NB4 (cell line): ENCODE data around the gene SLC35D1.

Experiments
- DNase-seq: peaks from one replicate; pipeline ENCODE4 v3.0.0; 2010; ENCODE audit warnings: low read depth
- H3K4me3 ChIP-seq: one replicate; pipeline ENCODE4 v1.5.1; 2011; ENCODE audit warnings: mild to moderate bottlenecking, low read depth, low read length, moderate library complexity
- CTCF ChIP-seq: IDR thresholded peaks from one replicate; pipeline ENCODE4 v1.5.1; 2012; ENCODE audit warnings: low read depth, low read length
- MAX ChIP-seq: IDR thresholded peaks from 2 replicates; pipeline ENCODE4 v1.6.1; 2011; ENCODE audit warnings: low read depth, low read length
- MYC ChIP-seq: IDR thresholded peaks from 2 replicates; pipeline ENCODE4 v1.6.1; 2011; ENCODE audit warnings: low read depth, low read length
- POLR2A ChIP-seq: IDR thresholded peaks from 2 replicates; pipeline ENCODE4 v1.6.1; 2011; ENCODE audit warnings: mild to moderate bottlenecking; ENCODE audit not compliant: insufficient read length; ENCODE audit errors: extremely low read depth

The SLC35D1 gene

GRCh38 chr1:67062412-67062811, 8.5 kb upstream of the SLC35D1 start:
- no peak overlapping the region for H3K4me3 ChIP-seq
- no peak for TF ChIP-seq MAX
- TF ChIP-seq CTCF: no peak
- TF ChIP-seq POLR2A: no peak
- TF ChIP-seq MYC: no peak
- DNase-seq: no peak

GRCh38 chr1:67061266-67061665, 7.3 kb upstream of the SLC35D1 start:
- H3K4me3 ChIP-seq: no peak overlapping the region
- DNase-seq: no peak
- TF ChIP-seq CTCF (no peak), POLR2A (no peak), MAX (no peak), MYC (no peak)

- TF ChIP-seq MAX: no peak
- TF ChIP-seq POLR2A: no peak
- no peak for TF ChIP-seq MYC
- no peak for TF ChIP-seq CTCF
- H3K4me3 ChIP-seq: no peak overlapping the region
- DNase-seq: peak; percentile 13
Observed at GRCh38 chr1:67060811-67061218, 6.9 kb upstream of the SLC35D1 start.

- TF ChIP-seq MAX: no peak
- no peak for TF ChIP-seq CTCF
- TF ChIP-seq MYC: no peak
- TF ChIP-seq POLR2A: no peak
- no peak for DNase-seq
- H3K4me3 ChIP-seq: no peak overlapping the region
Observed at GRCh38 chr1:67059346-67059745, 5.4 kb upstream of the SLC35D1 start.

GRCh38 chr1:67058761-67059160, 4.8 kb upstream of the SLC35D1 start:
- TF ChIP-seq POLR2A (no peak), MYC (no peak), MAX (no peak), CTCF (no peak)
- H3K4me3 ChIP-seq: no peak overlapping the region
- no peak for DNase-seq

GRCh38 chr1:67058242-67058641, 4.3 kb upstream of the SLC35D1 start:
- no peak for TF ChIP-seq CTCF
- no peak for TF ChIP-seq MAX
- no peak for DNase-seq
- no peak overlapping the region for H3K4me3 ChIP-seq
